HepG2 (cell line): ENCODE measurements around the gene KCNIP3. TPM values are rescaled to one million over a fixed set of nuclear protein-coding genes. Genes with fewer than 3 reads are reported as not detected.
A peak's percentile ranks its signal among the peaks of the same experiment; 100 is the strongest.

ENCODE experiments used
- BRD4 ChIP-seq: sonication (generic); formaldehyde crosslinking; IDR thresholded peaks from 2 replicates; pipeline ENCODE4 v1.4.0; 2020; ENCODE audit warnings: missing genetic modification reagents
- GATAD1 ChIP-seq: IDR thresholded peaks from 2 replicates; pipeline ENCODE4 v1.6.1; 2016; ENCODE audit warnings: missing genetic modification reagents, missing compliant biosample characterization
- HMGXB4 ChIP-seq, 2 experiments: sonication (generic) in 1 of 2; formaldehyde crosslinking in 1 of 2; IDR thresholded peaks; 2 replicates each; pipeline versions ENCODE4 v1.4.0 to v1.6.1; 2018 to 2020; ENCODE audit warnings: missing genetic modification reagents in 2 of 2, borderline replicate concordance in 1 of 2, low read depth in 1 of 2, mild to moderate bottlenecking in 1 of 2, missing biosample characterization in 1 of 2
- KLF13 ChIP-seq: sonication (generic); formaldehyde crosslinking; IDR thresholded peaks from 2 replicates; pipeline ENCODE4 v1.4.0; 2020; ENCODE audit warnings: mild to moderate bottlenecking, missing genetic modification reagents
- MAZ ChIP-seq, 2 experiments: sonication (generic) in 1 of 2; formaldehyde crosslinking in 1 of 2; IDR thresholded peaks; 2 replicates each; pipeline versions ENCODE4 v1.5.0 to v1.6.1; 2012 to 2020; ENCODE audit warnings: low read depth in 2 of 2, mild to moderate bottlenecking in 2 of 2, borderline replicate concordance in 1 of 2, improper control_type of control experiment in 1 of 2, low read length in 1 of 2, missing genetic modification reagents in 1 of 2, moderate library complexity in 1 of 2
- MIXL1 ChIP-seq: IDR thresholded peaks from 2 replicates; pipeline ENCODE4 v1.6.1; 2016
- NFKB2 ChIP-seq: sonication (generic); formaldehyde crosslinking; IDR thresholded peaks from 2 replicates; pipeline ENCODE4 v1.4.0; 2020; ENCODE audit warnings: missing genetic modification reagents, borderline replicate concordance
- RARA ChIP-seq: IDR thresholded peaks from 2 replicates; pipeline ENCODE4 v1.6.1; 2016; ENCODE audit warnings: missing genetic modification reagents, missing compliant biosample characterization
- TAF15 ChIP-seq: fragments of 200-400 bp; formaldehyde crosslinking; IDR thresholded peaks from one replicate; pipeline ENCODE4 v1.6.1; 2018; ENCODE audit warnings: mild to moderate bottlenecking, low read depth, low read length; ENCODE audit not compliant: poor library complexity, severe bottlenecking
- ZFX ChIP-seq: sonication (generic); formaldehyde crosslinking; IDR thresholded peaks from 2 replicates; pipeline ENCODE4 v1.4.0; 2020; ENCODE audit warnings: mild to moderate bottlenecking, low read depth, missing genetic modification reagents, moderate library complexity
- ZMYM4 ChIP-seq: sonication (generic); formaldehyde crosslinking; IDR thresholded peaks from 2 replicates; pipeline ENCODE4 v1.8.1; 2023; ENCODE audit warnings: mild to moderate bottlenecking, missing genetic modification reagents
- ZNF724P ChIP-seq: sonication (generic); formaldehyde crosslinking; IDR thresholded peaks from 2 replicates; pipeline ENCODE4 v1.8.0; 2022; ENCODE audit warnings: missing genetic modification reagents, borderline replicate concordance
- ZNF788 ChIP-seq: sonication (generic); formaldehyde crosslinking; IDR thresholded peaks from 2 replicates; pipeline ENCODE4 v1.5.0; 2020; ENCODE audit warnings: mild to moderate bottlenecking, missing genetic modification reagents, borderline replicate concordance
- polyA plus RNA-seq, 8 experiments: library from polyadenylated mRNA; depleted of rRNA in 3 of 8; stranded (reverse) in 7 of 8; unstranded in 1 of 8; fragments of >200 nt; fragmentation: Illumina TruSeq in 4 of 8; extraction: Trizol in 4 of 8; gene quantifications; 2 replicates each; pipeline versions ENCODE4 v1.2.1 to v1.2.3, GENCODE V29; 2011 to 2016; ENCODE audit warnings: low read depth in 4 of 8, missing spikeins in 1 of 8, mixed read lengths in 1 of 8; ENCODE audit not compliant: insufficient read depth in 1 of 8
- total RNA-seq, 5 experiments: library from RNA; depleted of rRNA; stranded (reverse); fragments of >200 nt; fragmentation: Illumina TruSeq; extraction: Trizol; gene quantifications; 2 replicates each; pipeline ENCODE4 v1.2.3, GENCODE V29; 2016; ENCODE audit warnings: low read depth in 1 of 5
- TF ChIP-seq, protein P1 (sequence below), 2 experiments: fragments of 450-650 bp in 1 of 2; sonication (generic) in 1 of 2; formaldehyde crosslinking in 1 of 2; IDR thresholded peaks; 2 replicates each; pipeline versions ENCODE4 v1.6.1 to v1.8.0; 2016 to 2022; ENCODE audit warnings: antibody characterized with exemption in 1 of 2, mild to moderate bottlenecking in 1 of 2, missing genetic modification reagents in 1 of 2
- TF ChIP-seq, protein P2 (sequence below): sonication (generic); formaldehyde crosslinking; conservative IDR thresholded peaks from 2 replicates; pipeline ENCODE4 v1.8.0; 2022; ENCODE audit warnings: mild to moderate bottlenecking, moderate library complexity, missing genetic modification reagents

Gene KCNIP3
- total and polyA plus RNA-seq, 2 of the 13 experiments (the other 11 are each of a cell fraction or from before 2014, with no cell fraction given), result not detected

DNA sequence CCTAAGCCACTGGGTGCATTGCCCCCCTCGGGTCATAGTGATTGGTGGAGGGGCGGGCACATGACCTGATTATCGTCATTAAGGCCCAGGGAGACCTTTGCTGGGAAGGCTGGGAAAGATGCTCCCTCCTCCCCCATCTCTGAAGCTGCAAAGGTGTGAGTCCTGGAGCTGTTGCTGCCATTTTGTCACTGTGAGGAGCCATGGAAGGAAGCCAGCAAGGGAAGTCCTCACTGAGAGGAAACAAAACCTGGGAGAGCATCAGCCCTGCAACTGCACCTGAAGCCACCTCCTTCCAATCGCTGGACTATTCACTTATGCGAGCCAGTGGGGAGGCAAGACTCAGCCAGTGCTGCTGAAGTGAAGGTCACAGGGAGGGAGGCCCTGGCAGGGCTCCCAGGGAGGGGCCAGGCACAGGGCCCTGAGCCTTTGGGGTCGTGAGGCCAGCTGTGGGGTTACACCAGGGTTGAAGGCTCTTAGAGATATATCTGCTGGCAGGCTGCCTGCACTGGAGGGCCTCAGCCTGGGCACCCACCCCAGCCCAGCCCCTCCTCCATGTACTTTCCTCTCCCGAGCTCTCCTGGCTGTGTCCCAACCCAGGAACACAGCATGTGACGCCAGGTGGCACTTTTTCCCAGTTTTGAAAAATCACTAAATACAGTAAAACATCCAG, 94.6 kb downstream of the KCNIP3 start (continued):
- TF ChIP-seq HMGXB4 (CRISPR knock-in tag; IDR thresholded peaks at IDR 0.05; ENCODE audit: borderline replicate concordance in 1 of 2, low read depth in 1 of 2) (peak; percentile 11 to 40; a peak in 2 of 4 replicates), MAZ (IDR thresholded peaks at IDR 0.05; ENCODE audit: borderline replicate concordance, low read depth, low read length) (peak; percentile 61; the same call in 1 of the 2 replicates), MAZ (CRISPR knock-in tag; IDR thresholded peaks at IDR 0.05; ENCODE audit: low read depth) (peak; percentile 83), KLF13 (CRISPR knock-in tag) (no peak), NFKB2 (peak; percentile 67; the same call in 1 of the 2 replicates), ZNF724P (CRISPR knock-in tag) (peak; percentile 43; the same call in 1 of the 2 replicates), ZFX (peak; percentile 40; the same call in 1 of the 2 replicates), BRD4 (CRISPR knock-in tag) (0 out of 2 replicates have a peak, but pooled peaks have one; percentile 24), ZNF788 (CRISPR knock-in tag) (peak; percentile 78), MIXL1 (CRISPR knock-in tag) (no peak), GATAD1 (CRISPR knock-in tag) (no peak), TAF15 (no peak), ZMYM4 (0 out of 2 replicates have a peak, but pooled peaks have one; percentile 49), RARA (CRISPR knock-in tag) (peak; percentile 88)
- TF ChIP-seq, protein P1, sequence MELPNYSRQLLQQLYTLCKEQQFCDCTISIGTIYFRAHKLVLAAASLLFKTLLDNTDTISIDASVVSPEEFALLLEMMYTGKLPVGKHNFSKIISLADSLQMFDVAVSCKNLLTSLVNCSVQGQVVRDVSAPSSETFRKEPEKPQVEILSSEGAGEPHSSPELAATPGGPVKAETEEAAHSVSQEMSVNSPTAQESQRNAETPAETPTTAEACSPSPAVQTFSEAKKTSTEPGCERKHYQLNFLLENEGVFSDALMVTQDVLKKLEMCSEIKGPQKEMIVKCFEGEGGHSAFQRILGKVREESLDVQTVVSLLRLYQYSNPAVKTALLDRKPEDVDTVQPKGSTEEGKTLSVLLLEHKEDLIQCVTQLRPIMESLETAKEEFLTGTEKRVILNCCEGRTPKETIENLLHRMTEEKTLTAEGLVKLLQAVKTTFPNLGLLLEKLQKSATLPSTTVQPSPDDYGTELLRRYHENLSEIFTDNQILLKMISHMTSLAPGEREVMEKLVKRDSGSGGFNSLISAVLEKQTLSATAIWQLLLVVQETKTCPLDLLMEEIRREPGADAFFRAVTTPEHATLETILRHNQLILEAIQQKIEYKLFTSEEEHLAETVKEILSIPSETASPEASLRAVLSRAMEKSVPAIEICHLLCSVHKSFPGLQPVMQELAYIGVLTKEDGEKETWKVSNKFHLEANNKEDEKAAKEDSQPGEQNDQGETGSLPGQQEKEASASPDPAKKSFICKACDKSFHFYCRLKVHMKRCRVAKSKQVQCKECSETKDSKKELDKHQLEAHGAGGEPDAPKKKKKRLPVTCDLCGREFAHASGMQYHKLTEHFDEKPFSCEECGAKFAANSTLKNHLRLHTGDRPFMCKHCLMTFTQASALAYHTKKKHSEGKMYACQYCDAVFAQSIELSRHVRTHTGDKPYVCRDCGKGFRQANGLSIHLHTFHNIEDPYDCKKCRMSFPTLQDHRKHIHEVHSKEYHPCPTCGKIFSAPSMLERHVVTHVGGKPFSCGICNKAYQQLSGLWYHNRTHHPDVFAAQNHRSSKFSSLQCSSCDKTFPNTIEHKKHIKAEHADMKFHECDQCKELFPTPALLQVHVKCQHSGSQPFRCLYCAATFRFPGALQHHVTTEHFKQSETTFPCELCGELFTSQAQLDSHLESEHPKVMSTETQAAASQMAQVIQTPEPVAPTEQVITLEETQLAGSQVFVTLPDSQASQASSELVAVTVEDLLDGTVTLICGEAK (IDR thresholded peaks at IDR 0.05), result no peak
- TF ChIP-seq, protein P1 (CRISPR knock-in tag; IDR thresholded peaks at IDR 0.05), result peak; percentile 69
- TF ChIP-seq, protein P2, sequence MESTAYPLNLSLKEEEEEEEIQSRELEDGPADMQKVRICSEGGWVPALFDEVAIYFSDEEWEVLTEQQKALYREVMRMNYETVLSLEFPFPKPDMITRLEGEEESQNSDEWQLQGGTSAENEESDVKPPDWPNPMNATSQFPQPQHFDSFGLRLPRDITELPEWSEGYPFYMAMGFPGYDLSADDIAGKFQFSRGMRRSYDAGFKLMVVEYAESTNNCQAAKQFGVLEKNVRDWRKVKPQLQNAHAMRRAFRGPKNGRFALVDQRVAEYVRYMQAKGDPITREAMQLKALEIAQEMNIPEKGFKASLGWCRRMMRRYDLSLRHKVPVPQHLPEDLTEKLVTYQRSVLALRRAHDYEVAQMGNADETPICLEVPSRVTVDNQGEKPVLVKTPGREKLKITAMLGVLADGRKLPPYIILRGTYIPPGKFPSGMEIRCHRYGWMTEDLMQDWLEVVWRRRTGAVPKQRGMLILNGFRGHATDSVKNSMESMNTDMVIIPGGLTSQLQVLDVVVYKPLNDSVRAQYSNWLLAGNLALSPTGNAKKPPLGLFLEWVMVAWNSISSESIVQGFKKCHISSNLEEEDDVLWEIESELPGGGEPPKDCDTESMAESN (CRISPR knock-in tag), result 0 out of 2 replicates have a peak, but pooled peaks have one; percentile 51
